ENCODE measurements around the gene RNLS. TPM values are rescaled to one million over a fixed set of nuclear protein-coding genes. Genes with fewer than 3 reads are reported as not detected.

The RNLS gene
- total RNA-seq, 1 experiment from 2014 or later = 11.4 TPM

- TF ChIP-seq CTCF (IDR thresholded peaks at IDR 0.05) = no peak
- TF ChIP-seq SIN3A (IDR thresholded peaks at IDR 0.05; ENCODE audit: borderline replicate concordance, insufficient read depth, low read depth, low read length) = no peak
- TF ChIP-seq POLR2AphosphoS5 (IDR thresholded peaks at IDR 0.05; ENCODE audit: low read depth, low read length) = no peak
- no peak for TF ChIP-seq TCF7L2 (IDR thresholded peaks at IDR 0.05; ENCODE audit: low read depth, low read length)
- ATAC-seq (no peak), DNase-seq (ENCODE audit: low read depth, low spot score) (no peak)
- Histone ChIP-seq H3K4me3 (ENCODE audit: low read depth in 2 of 2, low read length in 2 of 2) (no peak overlapping the region), H3K9me3 (ENCODE audit: control insufficient read depth, insufficient read depth, low read depth, low read length) (no peaks in the 10 kb centered on the region), H3K4me1 (ENCODE audit: control insufficient read depth, insufficient read depth, low read length) (no peaks in the 10 kb centered on the region), H3K27me3 (ENCODE audit: control insufficient read depth, insufficient read depth, low read length) (no peaks in the 10 kb centered on the region; the same call in 1 of the 2 replicates), H3K36me3 (ENCODE audit: control insufficient read depth, insufficient read depth, low read length) (no peaks in the 10 kb centered on the region), H3K27ac (ENCODE audit: low read length) (no peak overlapping the region)
- ChIA-PET CTCF (no interaction called here), POLR2A (no interaction called here)
- BruUV-seq (replicated peaks) = no TSS peak
- in situ Hi-C loops (cut with HindIII; ENCODE audit: low pct_unique_long_range_greater_than_20kb, low sequenced_read_pairs) = no loop called here
- intact Hi-C loops (cut with micrococcal nuclease; ENCODE audit: unreplicated experiment) = no loop called here
These were observed 9.3 kb upstream of the RNLS start for GRCh38 chr10:88592381-88592780.

- no TSS peak for BruUV-seq (replicated peaks)
- no peak for ATAC-seq
- Histone ChIP-seq H3K4me1 (ENCODE audit: control insufficient read depth, insufficient read depth, low read length) (peaks cover 5% of the 10 kb centered on the region), H3K9me3 (ENCODE audit: control insufficient read depth, insufficient read depth, low read depth, low read length) (no peaks in the 10 kb centered on the region), H3K27ac (ENCODE audit: low read length) (no peak within 1 kb of the TSS), H3K4me3 (ENCODE audit: low read depth in 2 of 2, low read length in 2 of 2) (no peak within 1 kb of the TSS), H3K27me3 (ENCODE audit: control insufficient read depth, insufficient read depth, low read length) (peaks cover 2% of the 10 kb centered on the region; the same call in 1 of the 2 replicates), H3K36me3 (ENCODE audit: control insufficient read depth, insufficient read depth, low read length) (no peaks in the 10 kb centered on the region)
- POLR2A ChIA-PET = no interaction called here
- CTCF ChIA-PET = no interaction called here
- DNase-seq (ENCODE audit: low read depth, low spot score) = no peak
- in situ Hi-C loops (cut with HindIII; ENCODE audit: low pct_unique_long_range_greater_than_20kb, low sequenced_read_pairs) = no loop called here
- intact Hi-C loops (cut with micrococcal nuclease; ENCODE audit: unreplicated experiment) = loop anchor here (5.0 kb wide), 1 partner anchor 226 kb away; no protein-coding TSS in a partner anchor
- no peak for TF ChIP-seq POLR2AphosphoS5 (IDR thresholded peaks at IDR 0.05; ENCODE audit: low read depth, low read length)
These were observed 3.3 kb upstream of the RNLS start, which contains the start of gene LIPJ for GRCh38 chr10:88586462-88586861. TSS of gene LIPJ (plus strand) at chr10:88586762. CDS start at chr10:88590688, 3,926 bp downstream.

- in situ Hi-C loops (cut with HindIII; ENCODE audit: low pct_unique_long_range_greater_than_20kb, low sequenced_read_pairs) (no loop called here), intact Hi-C loops (cut with micrococcal nuclease; ENCODE audit: unreplicated experiment) (no loop called here)
- Histone ChIP-seq H3K27me3 (ENCODE audit: control insufficient read depth, insufficient read depth, low read length) (peaks cover 2% of the 10 kb centered on the region; the same call in 1 of the 2 replicates), H3K9me3 (ENCODE audit: control insufficient read depth, insufficient read depth, low read depth, low read length) (no peaks in the 10 kb centered on the region), H3K4me3 (ENCODE audit: low read depth in 2 of 2, low read length in 2 of 2) (peak overlapping the region; percentile 74 to 78), H3K36me3 (ENCODE audit: control insufficient read depth, insufficient read depth, low read length) (no peaks in the 10 kb centered on the region), H3K27ac (ENCODE audit: low read length) (peak overlapping the region; percentile 93), H3K4me1 (ENCODE audit: control insufficient read depth, insufficient read depth, low read length) (peaks cover 5% of the 10 kb centered on the region)
- no TSS peak for BruUV-seq (replicated peaks)
- no peak for ATAC-seq
- DNase-seq (ENCODE audit: low read depth, low spot score) = no peak
- CTCF ChIA-PET = interaction anchor here (0.7 to 1.2 kb wide), 2 partner anchors 76 to 249 kb away, joined by 3 to 4 read pairs; no protein-coding TSS in a partner anchor
- POLR2A ChIA-PET = interaction anchor here (0.6 kb wide), 1 partner anchor 731 kb away, joined by 3 read pairs; no protein-coding TSS in a partner anchor
- TF ChIP-seq POLR2AphosphoS5 (IDR thresholded peaks at IDR 0.05; ENCODE audit: low read depth, low read length) (no peak), SIN3A (IDR thresholded peaks at IDR 0.05; ENCODE audit: borderline replicate concordance, insufficient read depth, low read depth, low read length) (no peak), TCF7L2 (IDR thresholded peaks at IDR 0.05; ENCODE audit: low read depth, low read length) (no peak), REST (IDR thresholded peaks at IDR 0.05; ENCODE audit: insufficient read depth in 1 of 2, low read depth in 2 of 2, low read length in 1 of 2) (no peak), CTCF (IDR thresholded peaks at IDR 0.05) (no peak)
These were observed 453 bp upstream of the RNLS start for GRCh38 chr10:88583584-88583957.

Data from Panc1 (cell line).